GM15510 (cell line): ENCODE data around the gene C1orf94.

Source experiments
- POLR2A ChIP-seq: IDR thresholded peaks from 3 replicates; pipeline ENCODE4 v1.6.1; 2011; ENCODE audit warnings: borderline replicate concordance; ENCODE audit not compliant: insufficient read length; ENCODE audit errors: extremely low read depth

Gene C1orf94

GRCh38 chr1:34153246-34153645 lies 23.5 kb upstream of the C1orf94 start:
- no peak for TF ChIP-seq POLR2A

GRCh38 chr1:34155860-34156259 lies 20.8 kb upstream of the C1orf94 start:
- TF ChIP-seq POLR2A = no peak

- TF ChIP-seq POLR2A = no peak
These were observed 20.0 kb upstream of the C1orf94 start for GRCh38 chr1:34156739-34157138.

- no peak for TF ChIP-seq POLR2A
These were observed 13.6 kb upstream of the C1orf94 start for GRCh38 chr1:34162852-34163766.

- TF ChIP-seq POLR2A = no peak
These were observed 12.6 kb upstream of the C1orf94 start for GRCh38 chr1:34163792-34164731.

- no peak for TF ChIP-seq POLR2A
These were observed 11.8 kb upstream of the C1orf94 start, which contains the start of gene CSMD2 for GRCh38 chr1:34164771-34165391. TSS of gene CSMD2 (minus strand) at chr1:34165230. CDS start at chr1:34165097, 133 bp downstream.

- TF ChIP-seq POLR2A = no peak
These were observed 11.2 kb upstream of the C1orf94 start for GRCh38 chr1:34165422-34165921.

GRCh38 chr1:34166191-34166624 lies 10.5 kb upstream of the C1orf94 start:
- no peak for TF ChIP-seq POLR2A

- TF ChIP-seq POLR2A = no peak
These were observed 9.9 kb upstream of the C1orf94 start for GRCh38 chr1:34166625-34167361.

GRCh38 chr1:34167389-34167788 lies 9.3 kb upstream of the C1orf94 start:
- no peak for TF ChIP-seq POLR2A

GRCh38 chr1:34175744-34176143 lies 963 bp upstream of the C1orf94 start:
- TF ChIP-seq POLR2A = no peak

GRCh38 chr1:34178072-34178471 lies 1.4 kb downstream of the C1orf94 start:
- TF ChIP-seq POLR2A = no peak

- TF ChIP-seq POLR2A = no peak
These were observed 10.2 kb downstream of the C1orf94 start for GRCh38 chr1:34186741-34187494.

GRCh38 chr1:34188418-34188817 lies 11.7 kb downstream of the C1orf94 start:
- TF ChIP-seq POLR2A = no peak

GRCh38 chr1:34188985-34189384 lies 12.3 kb downstream of the C1orf94 start:
- TF ChIP-seq POLR2A = no peak
